ENCODE measurements around the gene CACUL1. TPM values are rescaled to one million over a fixed set of nuclear protein-coding genes. Genes with fewer than 3 reads are reported as not detected.

Gene CACUL1
- total RNA-seq, result 10 to 100 TPM; 32.1 to 32.3 TPM
- polyA plus RNA-seq, result 10 to 100 TPM; 14.9 to 30.5 TPM

DNA sequence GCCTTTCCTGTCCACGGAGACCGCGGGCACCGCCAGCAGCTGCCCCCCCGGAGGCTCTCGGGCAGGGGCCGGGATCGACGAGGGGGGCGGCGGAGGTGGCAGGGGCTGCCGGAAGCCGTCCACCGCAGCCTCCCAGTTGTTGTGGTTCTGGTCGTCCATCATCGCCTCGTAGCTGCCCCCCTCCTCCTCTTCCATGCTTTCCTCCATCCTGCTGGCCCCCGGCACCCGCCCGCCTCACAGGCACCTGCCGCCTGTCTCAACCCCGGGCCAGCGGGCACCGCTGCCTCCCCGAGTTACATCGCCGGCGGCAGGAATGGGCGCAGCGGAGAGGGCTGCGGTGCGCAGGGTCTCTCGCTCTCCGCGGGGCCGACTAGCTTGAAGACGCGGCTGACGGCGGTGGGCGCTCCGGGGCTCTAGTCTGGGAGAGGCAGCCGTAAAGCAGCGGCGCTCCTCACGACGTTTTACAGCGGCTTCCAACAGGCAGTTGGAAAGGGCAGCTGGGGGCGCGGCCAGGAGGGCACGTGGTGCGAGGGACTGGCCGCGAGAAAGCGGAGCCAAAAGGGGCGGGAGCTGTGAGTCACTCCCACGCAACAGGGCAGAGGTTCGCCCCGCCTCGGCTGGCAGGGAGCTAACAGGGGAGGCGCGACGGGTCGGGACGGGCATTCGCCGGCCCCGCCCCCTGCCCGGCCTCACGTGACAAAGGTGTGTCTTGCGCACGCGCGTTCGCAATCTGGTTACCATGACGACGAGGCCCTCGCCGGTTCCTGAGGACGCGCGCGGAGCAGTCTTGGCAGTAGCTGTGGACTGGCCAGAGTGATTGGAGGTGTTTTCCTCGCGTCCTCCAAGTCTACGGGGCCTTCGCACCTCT lies at the start of gene CACUL1:
CACUL1 (minus strand) TSS at position 415 of the 868 bp plus-strand sequence; CDS start at position 207, 208 bp downstream.
- H3K27me3 ChIP-seq (ENCODE audit: insufficient read depth, low read length), result no peaks in the 10 kb centered on the region
- Mint-ChIP-seq H3K27me3 (peaks cover 0 to 9% of the 10 kb centered on the region in 2 donors), H3K27ac (peak within 1 kb of the TSS; percentile 90 to 97 (median 96)), H3K9me3 (peaks cover 0 to 3% (median 0%) of the 10 kb centered on the region in 8 donors), H3K4me1 (peaks cover 23 to 50% (median 35%) of the 10 kb centered on the region in 4 donors), H3K36me3 (peaks cover 0 to 11% of the 10 kb centered on the region in 2 donors), H3K4me3 (peak within 1 kb of the TSS; percentile 92 to 96 (median 94))
- H3K27ac ChIP-seq (ENCODE audit: low read depth, low read length), result peak within 1 kb of the TSS; percentile 87
- POLR2A ChIA-PET (ENCODE audit: partially characterized antibody), result interaction anchor here (0.6 to 2.4 kb wide), 15 partner anchors 21 to 1138 kb away, joined by 3 to 39 read pairs (median 4); partner anchors contain the start of genes GRK5, INPP5F, MCMBP and NANOS1
- intact Hi-C loops (cut with micrococcal nuclease), result loop anchor here (1.0 to 10.0 kb wide), 9 partner anchors 22 to 1380 kb away; partner anchors contain the start of genes EIF3A, FAM204A, NANOS1 and PDZD8
- no peaks in the 10 kb centered on the region for H3K9me3 ChIP-seq (ENCODE audit: control insufficient read depth in 1 of 2, low read length in 2 of 2)
- H3K4me1 ChIP-seq (ENCODE audit: insufficient read depth, low read length), result peaks cover 44% of the 10 kb centered on the region
- CTCF ChIA-PET (ENCODE audit: partially characterized antibody), result interaction anchor here (0.8 to 2.5 kb wide), 7 partner anchors 16 to 454 kb away, joined by 3 to 17 read pairs (median 5); no protein-coding TSS in a partner anchor
- no peaks in the 10 kb centered on the region for H3K36me3 ChIP-seq (ENCODE audit: insufficient read depth, low read length)
- peak; percentile 100 for DNase-seq
- peak within 1 kb of the TSS; percentile 64 to 74 for H3K4me3 ChIP-seq (ENCODE audit: low read length in 2 of 2)

DNA sequence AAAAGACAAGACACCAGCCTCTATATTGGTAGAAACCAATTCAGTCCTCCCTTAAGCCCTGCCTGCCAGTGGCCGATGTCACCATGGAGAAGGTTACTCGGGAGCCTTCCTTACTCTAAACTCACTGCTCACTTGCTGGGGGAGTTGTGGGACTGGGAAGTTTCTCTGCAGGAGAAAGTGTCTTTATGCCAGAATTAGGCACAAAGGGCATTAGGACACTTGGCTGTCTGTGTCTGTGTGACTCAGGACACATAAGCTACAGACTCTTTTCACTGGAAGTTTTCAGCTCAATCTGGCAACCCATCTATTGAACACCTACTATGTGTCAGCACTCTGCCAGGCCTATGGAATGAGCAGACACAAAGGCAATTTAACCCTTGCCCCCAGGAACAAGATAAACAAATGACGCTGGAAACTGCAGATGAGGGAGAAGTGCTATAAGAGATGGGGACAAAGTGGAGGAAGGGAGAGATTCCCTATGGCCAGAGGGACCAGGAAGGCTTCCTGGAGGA lies 49.5 kb upstream of the CACUL1 start:
- no peaks in the 10 kb centered on the region for H3K9me3 ChIP-seq (ENCODE audit: control insufficient read depth in 1 of 2, low read length in 2 of 2)
- intact Hi-C loops (cut with micrococcal nuclease), result no loop called here
- H3K27ac Mint-ChIP-seq, result no peak overlapping the region
- H3K27me3 ChIP-seq (ENCODE audit: insufficient read depth, low read length), result no peaks in the 10 kb centered on the region
- H3K36me3 Mint-ChIP-seq, result no peaks in the 10 kb centered on the region
- H3K4me1 Mint-ChIP-seq, result no peaks in the 10 kb centered on the region
- H3K36me3 ChIP-seq (ENCODE audit: insufficient read depth, low read length), result no peaks in the 10 kb centered on the region
- DNase-seq, result no peak
- no peak overlapping the region for H3K4me3 Mint-ChIP-seq
- CTCF ChIA-PET (ENCODE audit: partially characterized antibody), result no interaction called here
- POLR2A ChIA-PET (ENCODE audit: partially characterized antibody), result no interaction called here
- no peak overlapping the region for H3K27ac ChIP-seq (ENCODE audit: low read depth, low read length)
- no peaks in the 10 kb centered on the region for H3K9me3 Mint-ChIP-seq
- no peak overlapping the region for H3K4me3 ChIP-seq (ENCODE audit: low read length in 2 of 2)
- H3K27me3 Mint-ChIP-seq, result peaks cover 3 to 12% of the 10 kb centered on the region in 2 donors
- no peaks in the 10 kb centered on the region for H3K4me1 ChIP-seq (ENCODE audit: insufficient read depth, low read length)

DNA sequence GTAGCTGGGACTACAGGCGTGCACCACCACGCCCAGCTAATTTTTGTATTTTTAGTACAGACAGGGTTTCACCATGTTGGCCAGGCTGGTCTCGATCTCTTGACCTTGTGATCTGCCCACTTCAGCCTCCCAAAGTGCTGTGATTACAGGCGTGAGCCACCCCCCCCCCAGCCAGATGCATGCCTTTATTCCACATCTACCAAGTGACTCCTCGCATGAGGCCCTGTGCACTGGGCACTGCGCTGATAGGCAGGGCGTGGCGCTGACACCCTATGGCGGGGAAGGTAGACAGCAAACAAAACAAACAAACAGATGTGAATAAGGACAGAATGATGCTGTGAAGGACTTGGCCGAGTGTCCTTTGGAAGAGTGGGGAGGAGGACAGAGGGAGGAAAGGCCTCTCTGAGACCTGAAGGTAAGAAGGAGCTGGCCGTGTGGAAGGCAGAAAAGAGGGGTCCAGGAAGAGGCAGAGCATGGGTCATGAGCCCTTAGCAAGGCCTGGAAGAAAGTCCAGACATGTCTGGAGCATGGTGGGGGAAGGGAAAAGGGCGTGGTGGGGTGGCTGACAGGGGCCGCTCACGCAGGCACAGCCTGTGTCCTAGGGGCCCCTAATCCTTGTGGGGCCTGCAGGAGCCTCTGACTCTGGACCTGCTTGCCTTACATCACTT lies 47.5 kb upstream of the CACUL1 start:
- no peaks in the 10 kb centered on the region for H3K27me3 ChIP-seq (ENCODE audit: insufficient read depth, low read length)
- Mint-ChIP-seq H3K27me3 (peaks cover 5 to 19% of the 10 kb centered on the region in 2 donors), H3K36me3 (no peaks in the 10 kb centered on the region), H3K9me3 (no peaks in the 10 kb centered on the region), H3K4me3 (no peak overlapping the region), H3K27ac (no peak overlapping the region), H3K4me1 (no peaks in the 10 kb centered on the region)
- no peaks in the 10 kb centered on the region for H3K4me1 ChIP-seq (ENCODE audit: insufficient read depth, low read length)
- H3K4me3 ChIP-seq (ENCODE audit: low read length in 2 of 2), result no peak overlapping the region
- ChIA-PET CTCF (ENCODE audit: partially characterized antibody) (interaction anchor here (0.9 to 2.2 kb wide), 2 partner anchors 82 to 234 kb away, joined by 3 to 5 read pairs; no protein-coding TSS in a partner anchor), POLR2A (ENCODE audit: partially characterized antibody) (no interaction called here)
- H3K27ac ChIP-seq (ENCODE audit: low read depth, low read length), result no peak overlapping the region
- no peaks in the 10 kb centered on the region for H3K36me3 ChIP-seq (ENCODE audit: insufficient read depth, low read length)
- no peaks in the 10 kb centered on the region for H3K9me3 ChIP-seq (ENCODE audit: control insufficient read depth in 1 of 2, low read length in 2 of 2)
- DNase-seq, result no peak
- intact Hi-C loops (cut with micrococcal nuclease), result no loop called here

DNA sequence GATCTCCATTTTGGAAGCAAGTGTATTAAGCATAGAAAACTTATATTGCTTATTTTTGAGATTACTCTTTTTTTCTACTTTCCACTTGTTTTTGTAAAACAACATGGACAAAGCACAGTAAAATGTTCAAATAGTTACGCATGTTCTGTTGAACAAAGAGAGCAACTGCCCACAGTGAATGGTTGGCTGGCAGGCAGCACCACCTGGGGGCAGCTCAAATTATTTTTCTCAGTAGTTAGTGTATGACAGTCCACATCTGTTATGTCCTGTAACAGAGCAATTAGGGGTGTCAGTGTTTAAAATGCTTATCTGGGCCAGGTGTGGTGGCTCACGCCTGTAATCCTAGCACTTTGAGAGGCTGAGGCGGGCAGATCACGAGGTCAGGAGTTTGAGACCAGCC lies 46.1 kb upstream of the CACUL1 start:
- H3K27ac ChIP-seq (ENCODE audit: low read depth, low read length), result no peak overlapping the region
- intact Hi-C loops (cut with micrococcal nuclease), result loop anchor here (1.0 kb wide), 1 partner anchor 80 kb away; no protein-coding TSS in a partner anchor
- DNase-seq, result peak in 1 of 5 donors; percentile 3
- no peaks in the 10 kb centered on the region for H3K36me3 ChIP-seq (ENCODE audit: insufficient read depth, low read length)
- H3K4me1 ChIP-seq (ENCODE audit: insufficient read depth, low read length), result no peaks in the 10 kb centered on the region
- no peaks in the 10 kb centered on the region for H3K9me3 ChIP-seq (ENCODE audit: control insufficient read depth in 1 of 2, low read length in 2 of 2)
- Mint-ChIP-seq H3K4me3 (no peak overlapping the region), H3K4me1 (no peaks in the 10 kb centered on the region), H3K9me3 (peaks cover 0 to 10% (median 3%) of the 10 kb centered on the region in 8 donors), H3K36me3 (no peaks in the 10 kb centered on the region), H3K27ac (no peak overlapping the region), H3K27me3 (peaks cover 7 to 21% of the 10 kb centered on the region in 2 donors)
- no peaks in the 10 kb centered on the region for H3K27me3 ChIP-seq (ENCODE audit: insufficient read depth, low read length)
- POLR2A ChIA-PET (ENCODE audit: partially characterized antibody), result no interaction called here
- CTCF ChIA-PET (ENCODE audit: partially characterized antibody), result interaction anchor here (2.2 kb wide), 1 partner anchor 233 kb away, joined by 5 read pairs; no protein-coding TSS in a partner anchor
- no peak overlapping the region for H3K4me3 ChIP-seq (ENCODE audit: low read length in 2 of 2)

DNA sequence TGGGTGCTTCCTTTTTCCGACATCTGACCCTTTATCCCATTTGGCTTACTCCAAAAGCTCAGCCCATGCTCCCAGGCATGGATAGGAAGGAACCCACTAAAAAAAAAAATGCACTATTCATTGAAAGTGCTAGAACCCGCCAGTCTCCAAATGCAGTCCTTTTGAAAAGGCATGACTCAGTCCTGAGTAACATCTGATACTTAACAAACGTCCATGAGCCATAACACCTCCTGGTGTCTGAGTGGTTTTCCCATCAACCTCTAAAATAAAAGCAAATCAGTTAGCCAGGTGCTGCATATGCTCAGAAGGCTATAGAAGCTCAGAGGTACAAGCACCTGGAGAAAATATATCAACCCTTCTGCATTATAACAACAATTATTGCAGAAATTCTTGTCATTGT lies 45.0 kb upstream of the CACUL1 start:
- no peaks in the 10 kb centered on the region for H3K9me3 ChIP-seq (ENCODE audit: control insufficient read depth in 1 of 2, low read length in 2 of 2)
- H3K4me1 ChIP-seq (ENCODE audit: insufficient read depth, low read length), result no peaks in the 10 kb centered on the region
- DNase-seq, result no peak
- no peaks in the 10 kb centered on the region for H3K36me3 ChIP-seq (ENCODE audit: insufficient read depth, low read length)
- H3K4me1 Mint-ChIP-seq, result no peaks in the 10 kb centered on the region
- no peaks in the 10 kb centered on the region for H3K27me3 ChIP-seq (ENCODE audit: insufficient read depth, low read length)
- ChIA-PET CTCF (ENCODE audit: partially characterized antibody) (interaction anchor here (2.2 kb wide), 1 partner anchor 231 kb away, joined by 5 read pairs; no protein-coding TSS in a partner anchor), POLR2A (ENCODE audit: partially characterized antibody) (interaction anchor here (1.0 kb wide), 1 partner anchor 31 kb away, joined by 3 read pairs; no protein-coding TSS in a partner anchor)
- H3K4me3 Mint-ChIP-seq, result no peak overlapping the region
- H3K27ac ChIP-seq (ENCODE audit: low read depth, low read length), result no peak overlapping the region
- no peak overlapping the region for H3K27ac Mint-ChIP-seq
- no peak overlapping the region for H3K4me3 ChIP-seq (ENCODE audit: low read length in 2 of 2)
- peaks cover 0 to 13% (median 7%) of the 10 kb centered on the region in 8 donors for H3K9me3 Mint-ChIP-seq
- H3K27me3 Mint-ChIP-seq, result peaks cover 8 to 22% of the 10 kb centered on the region in 2 donors
- intact Hi-C loops (cut with micrococcal nuclease), result no loop called here
- H3K36me3 Mint-ChIP-seq, result no peaks in the 10 kb centered on the region

DNA sequence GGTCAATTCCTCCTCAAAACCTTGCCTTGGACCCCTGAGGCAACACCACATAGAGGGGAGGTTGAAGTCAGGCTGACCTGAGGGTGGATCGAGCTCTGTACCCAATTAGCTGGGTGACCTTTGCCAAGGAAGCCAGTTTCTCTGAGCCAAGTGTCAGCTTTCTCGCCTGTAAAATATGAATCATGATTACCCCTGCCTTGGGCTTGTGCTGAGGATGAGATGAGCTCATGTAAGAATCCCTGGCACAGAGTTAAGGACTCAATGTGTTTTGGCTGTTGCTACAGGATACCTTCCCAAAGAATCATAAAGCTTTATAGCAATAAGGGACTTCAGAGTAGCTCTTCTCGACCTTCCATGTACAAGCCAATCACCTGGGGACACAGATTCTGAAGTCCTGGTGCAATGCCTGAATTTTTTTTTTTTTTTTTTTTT lies 43.5 kb upstream of the CACUL1 start:
- POLR2A ChIA-PET (ENCODE audit: partially characterized antibody), result no interaction called here
- no peaks in the 10 kb centered on the region for H3K36me3 Mint-ChIP-seq
- no peaks in the 10 kb centered on the region for H3K9me3 ChIP-seq (ENCODE audit: control insufficient read depth in 1 of 2, low read length in 2 of 2)
- no peak overlapping the region for H3K4me3 Mint-ChIP-seq
- intact Hi-C loops (cut with micrococcal nuclease), result no loop called here
- no peaks in the 10 kb centered on the region for H3K4me1 Mint-ChIP-seq
- no peaks in the 10 kb centered on the region for H3K4me1 ChIP-seq (ENCODE audit: insufficient read depth, low read length)
- CTCF ChIA-PET (ENCODE audit: partially characterized antibody), result interaction anchor here (0.6 kb wide), 2 partner anchors 175 to 643 kb away, joined by 3 read pairs; no protein-coding TSS in a partner anchor
- no peak overlapping the region for H3K4me3 ChIP-seq (ENCODE audit: low read length in 2 of 2)
- H3K27ac ChIP-seq (ENCODE audit: low read depth, low read length), result no peak overlapping the region
- H3K9me3 Mint-ChIP-seq, result peaks cover 0 to 13% (median 7%) of the 10 kb centered on the region in 8 donors
- no peaks in the 10 kb centered on the region for H3K36me3 ChIP-seq (ENCODE audit: insufficient read depth, low read length)
- H3K27ac Mint-ChIP-seq, result no peak overlapping the region
- no peak for DNase-seq
- H3K27me3 ChIP-seq (ENCODE audit: insufficient read depth, low read length), result no peaks in the 10 kb centered on the region
- H3K27me3 Mint-ChIP-seq, result peaks cover 11 to 22% of the 10 kb centered on the region in 2 donors
